K562 (cell line): ENCODE results near the gene THBS1. TPM values are rescaled to one million over a fixed set of nuclear protein-coding genes. Genes with fewer than 3 reads are reported as not detected.

ENCODE experiments used
- C11orf30 ChIP-seq: fragments of 450-650 bp; IDR thresholded peaks from 2 replicates; pipeline ENCODE4 v1.6.1; 2016; ENCODE audit warnings: low read depth, mild to moderate bottlenecking
- E2F6 ChIP-seq, 2 experiments: IDR thresholded peaks; 2 replicates each; pipeline ENCODE4 v1.6.1; 2011; ENCODE audit warnings: borderline replicate concordance in 1 of 2, control low read depth in 1 of 2, low read depth in 1 of 2, low read length in 1 of 2, mild to moderate bottlenecking in 1 of 2, mixed read lengths in 1 of 2, moderate library complexity in 1 of 2; ENCODE audit not compliant: insufficient read depth in 1 of 2, insufficient read length in 1 of 2, poor library complexity in 1 of 2, severe bottlenecking in 1 of 2; ENCODE audit errors: extremely low read depth in 1 of 2
- LCOR ChIP-seq: sonication (generic); formaldehyde crosslinking; IDR thresholded peaks from 2 replicates; pipeline ENCODE4 v1.8.0; 2022; ENCODE audit warnings: mild to moderate bottlenecking, missing genetic modification reagents
- OTX1 ChIP-seq: fragments of 450-650 bp; formaldehyde crosslinking; IDR thresholded peaks from 2 replicates; pipeline ENCODE4 v1.4.0; 2022; ENCODE audit warnings: mild to moderate bottlenecking
- SMC3 ChIP-seq: conservative IDR thresholded peaks from 2 replicates; pipeline ENCODE4 v1.6.1; 2011; ENCODE audit warnings: low read depth, low read length, improper control_type of control experiment; ENCODE audit not compliant: insufficient read depth
- ZFP30 ChIP-seq: fragments of 250-450 bp; sonication (Bioruptor Pico); IDR thresholded peaks from 2 replicates; pipeline ENCODE4 v1.8.0; 2022; ENCODE audit warnings: moderate library complexity, mild to moderate bottlenecking, inconsistent platforms, borderline replicate concordance
- polyA plus RNA-seq, 8 experiments: library from polyadenylated mRNA; depleted of rRNA in 4 of 8; stranded (reverse) in 5 of 8; unstranded in 3 of 8; fragments of >200 nt; fragmentation: Nextera tagmentation in 2 of 8; fragmentation: Illumina TruSeq in 1 of 8; extraction: Ambion mirVana in 2 of 8; extraction: Trizol in 1 of 8; gene quantifications; 2 replicates each; pipeline versions ENCODE4 v1.2.1 to v1.2.3, GENCODE V29; 2011 to 2014; ENCODE audit warnings: inconsistent platforms in 1 of 8, missing spikeins in 1 of 8
- total RNA-seq, 7 experiments: library from RNA; depleted of rRNA in 6 of 7; stranded (reverse); fragments of >200 nt in 6 of 7; fragmentation: Illumina TruSeq in 2 of 7; extraction: Trizol in 2 of 7; gene quantifications; 2 replicates each; pipeline versions ENCODE4 v1.2.1 to v1.2.3, GENCODE V29; 2011 to 2021; ENCODE audit warnings: low replicate concordance in 1 of 7
- TF ChIP-seq, protein P1 (sequence below): fragments of 450-650 bp; formaldehyde crosslinking; IDR thresholded peaks from 2 replicates; pipeline ENCODE4 v1.4.0; 2020; ENCODE audit warnings: mild to moderate bottlenecking, moderate library complexity

Gene THBS1
- total and polyA plus RNA-seq, 9 of the 15 experiments (the other 6 are each of a cell fraction or from before 2014, with no cell fraction given): 0.04 to 1.3 (median 0.40) TPM

DNA sequence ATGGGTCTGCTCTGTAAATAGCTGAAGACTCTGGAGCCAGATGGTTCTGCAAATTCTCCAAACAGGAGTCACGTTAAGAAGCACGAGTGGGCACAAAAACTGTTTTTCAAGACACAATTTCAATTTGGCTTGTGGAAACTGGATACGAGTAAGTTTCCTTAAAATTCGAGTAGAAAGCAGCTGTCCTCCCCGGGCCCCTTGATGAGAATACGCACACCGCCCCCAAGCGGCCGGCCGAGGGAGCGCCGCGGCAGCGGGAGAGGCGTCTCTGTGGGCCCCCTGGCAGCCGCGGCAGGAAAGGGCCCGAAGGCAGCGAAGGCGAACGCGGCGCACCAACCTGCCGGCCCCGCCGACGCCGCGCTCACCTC, 778 bp upstream of the THBS1 start (continued):
- TF ChIP-seq E2F6 (IDR thresholded peaks at IDR 0.05; ENCODE audit: borderline replicate concordance in 1 of 2, extremely low read depth in 1 of 2, insufficient read depth in 1 of 2, insufficient read length in 1 of 2, low read depth in 1 of 2, low read length in 1 of 2, poor library complexity in 1 of 2, severe bottlenecking in 1 of 2) (peak in 1 of 2 experiments; percentile 48), ZFP30 (CRISPR knock-in tag) (no peak), SMC3 (peak; percentile 60), OTX1 (CRISPR knock-in tag) (no peak), LCOR (CRISPR knock-in tag) (no peak), C11orf30 (no peak)
- TF ChIP-seq, protein P1, sequence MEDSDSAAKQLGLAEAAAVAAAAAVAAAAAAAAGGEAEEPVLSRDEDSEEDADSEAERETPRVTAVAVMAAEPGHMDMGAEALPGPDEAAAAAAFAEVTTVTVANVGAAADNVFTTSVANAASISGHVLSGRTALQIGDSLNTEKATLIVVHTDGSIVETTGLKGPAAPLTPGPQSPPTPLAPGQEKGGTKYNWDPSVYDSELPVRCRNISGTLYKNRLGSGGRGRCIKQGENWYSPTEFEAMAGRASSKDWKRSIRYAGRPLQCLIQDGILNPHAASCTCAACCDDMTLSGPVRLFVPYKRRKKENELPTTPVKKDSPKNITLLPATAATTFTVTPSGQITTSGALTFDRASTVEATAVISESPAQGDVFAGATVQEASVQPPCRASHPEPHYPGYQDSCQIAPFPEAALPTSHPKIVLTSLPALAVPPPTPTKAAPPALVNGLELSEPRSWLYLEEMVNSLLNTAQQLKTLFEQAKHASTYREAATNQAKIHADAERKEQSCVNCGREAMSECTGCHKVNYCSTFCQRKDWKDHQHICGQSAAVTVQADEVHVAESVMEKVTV (CRISPR knock-in tag): peak; percentile 69
